Measurements from ENCODE around the gene PRKAR1A.

PRKAR1A gene

DNA sequence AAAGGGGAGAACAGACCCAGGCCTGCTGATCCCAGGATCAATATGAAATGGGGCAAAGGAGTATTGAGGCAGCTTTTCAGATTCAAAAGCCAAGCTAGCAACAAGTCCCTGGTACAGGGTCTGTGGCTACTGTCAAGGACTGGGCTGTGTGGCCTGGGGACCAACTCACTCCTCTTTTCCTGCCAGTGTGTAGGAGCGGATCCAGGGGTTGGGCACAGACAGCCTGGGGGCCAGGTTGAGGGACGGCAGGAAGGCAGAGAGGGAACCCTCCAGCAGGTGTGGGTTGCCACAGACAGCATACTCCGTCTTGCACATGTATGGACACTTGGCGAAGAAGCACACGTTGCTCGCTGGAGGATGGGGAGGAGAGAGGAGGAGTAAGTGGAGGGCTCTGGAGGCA, 29.6 kb downstream of the PRKAR1A start:
- in situ Hi-C loops (cut with MboI; ENCODE audit: low sequenced_read_pairs) = no loop called here

DNA sequence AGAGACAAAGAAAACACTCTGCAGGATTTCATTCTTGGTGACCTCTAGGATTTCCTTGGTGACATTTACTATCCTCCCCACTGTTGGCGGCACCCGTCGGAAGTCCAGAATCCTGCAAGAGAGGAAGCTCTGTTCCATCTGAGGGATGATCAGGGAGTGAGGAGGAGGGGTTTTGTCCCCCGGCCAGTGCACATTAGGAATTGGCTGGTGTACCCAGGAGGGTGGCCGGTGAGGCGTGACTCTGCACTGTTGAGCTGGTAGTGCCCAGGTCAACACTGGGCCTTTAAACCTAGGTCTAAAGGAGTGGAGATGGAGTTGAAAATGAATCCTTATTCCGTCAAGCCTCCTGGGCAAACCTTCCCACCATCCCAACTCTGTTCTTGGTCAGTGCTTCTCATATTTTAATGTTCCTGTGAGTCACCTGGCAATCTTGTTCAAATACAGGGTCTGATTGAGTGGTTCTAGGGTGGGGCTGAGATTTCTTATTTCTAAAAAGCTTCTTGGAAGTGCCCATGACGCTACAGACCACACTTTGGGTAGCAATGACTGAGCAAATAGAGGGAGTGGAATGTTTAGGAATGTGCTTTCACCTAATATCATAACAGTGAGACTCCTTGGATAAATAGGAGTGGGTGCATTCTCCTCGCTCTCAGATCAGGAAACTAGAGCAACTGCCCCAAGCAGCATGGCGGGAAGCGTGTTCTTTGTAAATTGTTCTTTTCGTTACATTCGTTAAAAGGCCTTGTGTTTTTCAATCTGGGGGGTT, 30.7 kb downstream of the PRKAR1A start:
- in situ Hi-C loops (cut with MboI; ENCODE audit: low sequenced_read_pairs) = no loop called here

DNA sequence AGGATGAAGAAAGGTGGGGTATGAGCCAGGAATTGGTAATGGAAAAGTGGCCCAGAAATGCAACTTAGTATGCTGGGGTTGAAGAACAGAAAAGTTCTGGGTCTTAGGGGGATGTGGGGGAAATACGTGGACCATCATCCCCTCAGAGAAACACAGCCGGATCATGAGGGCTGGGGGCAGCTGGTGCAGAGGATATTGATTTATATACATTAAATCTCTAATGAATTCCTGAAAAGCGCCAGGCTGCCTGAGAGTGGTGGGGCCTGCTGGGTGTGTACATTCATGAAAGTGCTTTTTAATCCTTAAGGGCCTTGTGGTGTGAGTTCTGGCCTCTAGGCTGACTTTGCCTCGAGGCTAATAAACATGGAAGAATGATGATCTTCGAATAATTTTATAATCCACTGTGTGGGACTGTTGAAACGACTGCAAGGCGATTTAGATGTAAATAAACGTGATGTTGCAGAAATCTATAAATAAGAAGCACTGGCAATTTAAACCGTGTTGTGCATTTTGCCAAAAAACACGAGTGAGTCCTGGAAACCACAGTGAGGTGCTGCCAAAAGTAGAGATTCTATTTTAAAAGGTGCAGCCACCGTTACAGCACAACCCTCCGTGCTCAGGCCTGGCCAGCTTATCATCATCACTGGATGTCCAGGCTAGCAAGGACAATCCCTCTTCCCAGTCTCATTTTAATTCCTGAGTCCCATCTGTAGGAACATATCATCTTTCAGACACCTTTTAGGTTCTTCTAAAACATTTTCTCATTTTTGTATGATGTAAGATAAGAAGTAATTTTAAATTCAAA, 32.1 kb downstream of the PRKAR1A start:
- in situ Hi-C loops (cut with MboI; ENCODE audit: low sequenced_read_pairs) = no loop called here

DNA sequence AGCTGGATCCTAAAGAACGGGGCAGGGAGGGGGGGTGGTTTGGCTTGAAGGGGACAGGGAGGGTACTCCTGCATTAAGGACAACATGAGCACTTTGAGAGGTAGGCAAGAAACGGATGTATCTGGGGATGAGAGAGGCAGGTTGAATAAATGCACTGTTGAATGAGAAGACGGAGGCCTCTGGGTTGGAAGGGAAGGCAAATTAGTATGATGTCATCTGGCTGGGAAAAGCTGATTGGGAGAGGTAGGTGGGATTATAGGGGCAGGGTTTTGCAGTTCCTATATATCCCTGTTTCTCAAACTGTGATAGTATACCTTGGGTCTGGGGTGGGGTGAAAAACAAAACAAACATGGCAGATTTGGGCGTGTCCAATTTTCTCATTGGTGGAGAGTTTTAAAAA, 44.3 kb downstream of the PRKAR1A start:
- in situ Hi-C loops (cut with MboI; ENCODE audit: low sequenced_read_pairs) = no loop called here

DNA sequence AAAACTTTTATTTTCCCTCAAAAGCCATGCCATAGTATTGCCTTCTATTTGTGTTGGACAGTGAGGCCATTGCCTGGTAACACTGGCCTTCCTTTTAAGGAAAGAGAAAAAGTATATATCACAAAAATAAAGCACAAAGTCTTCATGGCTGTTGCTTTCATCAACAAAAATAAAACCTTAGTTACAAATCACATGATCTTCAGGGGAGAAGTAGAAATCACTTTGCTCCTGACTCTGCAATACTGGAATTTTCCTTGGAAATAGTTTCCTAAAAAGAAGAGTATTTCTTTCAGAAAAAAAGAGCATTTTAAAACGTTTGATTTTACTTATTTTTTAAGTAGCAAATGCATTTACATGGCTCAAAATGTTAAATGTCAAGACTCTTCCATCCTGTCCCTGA, 47.1 kb downstream of the PRKAR1A start:
- in situ Hi-C loops (cut with MboI; ENCODE audit: low sequenced_read_pairs) = no loop called here

DNA sequence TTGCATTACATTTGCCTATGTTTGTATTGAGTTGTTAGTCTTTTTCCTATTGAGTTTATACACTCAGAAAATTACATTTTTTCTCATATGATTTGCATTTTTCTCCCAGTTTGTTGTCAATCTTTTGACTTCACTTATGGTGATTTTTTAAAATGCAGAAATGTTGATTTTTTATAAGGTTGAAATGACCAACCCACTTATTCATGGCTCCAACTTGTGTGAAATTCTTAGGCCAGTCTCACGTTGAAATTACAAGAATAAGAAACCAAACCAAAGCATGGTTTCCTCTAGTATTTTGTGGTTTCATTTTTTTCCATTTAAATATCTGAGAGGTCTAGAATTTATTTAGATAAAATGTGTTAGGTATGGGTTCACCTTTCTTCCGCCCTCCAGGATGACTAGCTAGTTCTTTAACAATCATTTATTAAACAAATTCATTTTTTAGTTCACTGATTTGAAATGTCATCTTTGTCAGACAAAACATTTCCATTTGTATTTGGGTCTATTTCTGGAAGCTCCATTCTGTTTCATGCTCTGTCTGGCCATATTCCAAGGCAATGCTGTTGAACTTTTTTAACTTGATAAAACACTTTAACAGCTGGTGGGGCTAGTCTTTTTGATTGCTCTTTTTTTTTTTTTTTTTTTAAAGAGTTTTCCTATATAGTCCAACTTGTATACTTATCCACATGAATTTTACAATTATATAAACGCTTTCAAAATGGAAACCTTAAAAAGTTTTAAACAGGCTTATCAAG, 48.9 kb downstream of the PRKAR1A start:
- in situ Hi-C loops (cut with MboI; ENCODE audit: low sequenced_read_pairs) = no loop called here

DNA sequence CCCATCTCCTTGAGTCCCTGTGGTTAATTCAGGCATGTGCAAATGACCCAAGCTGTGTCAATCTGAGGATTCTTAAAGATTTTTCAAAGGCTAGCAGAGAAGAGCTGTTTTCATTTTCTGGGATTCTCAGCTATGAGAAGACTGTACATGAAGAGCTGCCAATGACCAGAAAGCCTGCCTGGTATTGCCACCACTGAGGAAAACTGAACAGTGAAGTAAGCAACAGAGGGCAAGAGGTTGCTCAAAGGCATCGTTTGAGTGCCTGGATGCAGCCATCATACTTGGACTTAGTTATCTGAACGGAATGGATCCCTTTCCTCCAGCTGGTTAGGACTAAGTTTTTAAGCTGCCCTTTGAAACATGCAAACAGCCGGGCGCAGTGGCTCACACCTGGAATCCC, 50.5 kb downstream of the PRKAR1A start:
- in situ Hi-C loops (cut with MboI; ENCODE audit: low sequenced_read_pairs) = no loop called here

DNA sequence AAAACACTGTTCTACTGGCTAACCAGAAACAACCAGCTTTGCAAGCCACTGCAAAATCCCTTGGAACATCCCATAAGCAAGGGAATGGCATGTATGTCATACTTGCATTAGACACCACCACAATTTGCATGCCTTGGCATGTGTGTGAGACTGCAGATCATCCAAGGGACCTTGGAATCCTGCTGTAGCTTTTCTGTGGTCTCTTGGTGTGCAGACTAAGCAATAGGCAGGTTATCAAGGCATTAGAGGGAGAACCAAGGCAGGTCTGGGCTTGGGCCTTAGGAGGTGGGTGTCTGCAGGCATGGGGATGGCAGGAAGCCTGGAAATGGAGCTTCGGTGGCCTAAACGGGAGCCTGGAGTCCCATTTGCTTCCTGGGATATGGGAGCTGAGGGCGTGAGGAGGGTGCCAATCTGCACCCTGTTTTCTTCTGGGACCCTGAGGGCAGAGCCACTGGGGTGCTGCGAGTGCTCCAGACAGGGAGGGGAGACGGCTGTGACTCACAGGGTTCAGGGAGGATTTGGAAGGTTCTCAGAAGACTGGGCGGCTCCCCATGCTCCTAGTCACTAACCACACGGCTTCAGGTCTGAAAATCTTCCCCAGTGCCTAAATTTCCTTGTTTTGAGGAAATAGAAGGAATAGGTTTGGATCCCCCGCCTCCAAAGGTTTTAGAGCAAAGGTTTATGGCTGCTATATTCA, 52.3 kb downstream of the PRKAR1A start:
- in situ Hi-C loops (cut with MboI; ENCODE audit: low sequenced_read_pairs) = no loop called here

DNA sequence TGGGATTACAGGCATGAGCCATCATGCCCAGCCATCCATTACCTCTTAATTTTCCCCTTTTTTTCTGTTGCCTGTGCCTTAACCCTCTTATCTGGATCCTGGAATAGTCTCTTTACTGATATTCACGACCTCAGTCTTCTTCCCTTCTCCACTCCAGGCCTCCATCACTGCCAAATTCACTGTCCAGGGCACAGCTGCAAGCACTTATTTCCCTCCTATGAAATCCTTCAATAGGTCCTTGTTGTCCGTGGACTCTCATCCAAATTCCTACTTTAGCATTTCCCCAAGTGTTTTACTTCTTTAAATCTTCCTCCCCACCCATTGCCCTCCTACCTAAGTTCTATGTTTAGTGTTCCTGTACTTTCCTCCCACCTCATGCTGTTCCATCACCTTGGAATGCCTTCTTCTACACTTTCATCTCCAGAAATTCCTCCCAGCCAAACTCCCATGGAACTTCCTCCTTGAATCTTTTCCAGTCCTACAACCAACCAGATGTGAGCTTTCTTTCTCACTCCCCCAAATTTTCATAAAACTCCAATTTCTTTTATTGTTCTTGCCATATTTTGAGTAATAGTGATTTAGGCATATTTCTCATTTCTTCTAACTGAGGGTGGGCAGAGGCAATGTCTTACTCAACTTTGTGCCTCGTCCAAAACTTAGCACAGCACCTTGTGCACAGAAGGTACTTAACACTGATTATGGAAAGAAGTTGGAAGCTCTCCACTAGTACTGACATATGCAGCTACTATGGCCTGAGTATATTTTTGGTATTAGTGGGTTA, 53.6 kb downstream of the PRKAR1A start:
- in situ Hi-C loops (cut with MboI; ENCODE audit: low sequenced_read_pairs) = no loop called here

DNA sequence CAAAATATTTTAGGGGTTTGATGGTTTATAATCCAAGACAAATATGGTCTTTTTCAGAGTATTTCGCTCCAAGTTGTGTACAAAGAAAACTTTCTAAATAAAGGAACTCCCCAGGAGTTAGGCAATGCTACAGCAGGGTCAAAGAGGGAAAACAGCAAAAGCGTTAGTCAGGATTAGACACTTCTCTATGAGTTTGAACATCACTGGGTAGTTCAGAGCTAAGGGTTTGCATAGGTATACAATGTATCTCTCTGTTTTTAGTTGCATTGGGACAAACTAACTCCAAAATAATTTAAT, 54.2 kb downstream of the PRKAR1A start:
- in situ Hi-C loops (cut with MboI; ENCODE audit: low sequenced_read_pairs) = no loop called here

DNA sequence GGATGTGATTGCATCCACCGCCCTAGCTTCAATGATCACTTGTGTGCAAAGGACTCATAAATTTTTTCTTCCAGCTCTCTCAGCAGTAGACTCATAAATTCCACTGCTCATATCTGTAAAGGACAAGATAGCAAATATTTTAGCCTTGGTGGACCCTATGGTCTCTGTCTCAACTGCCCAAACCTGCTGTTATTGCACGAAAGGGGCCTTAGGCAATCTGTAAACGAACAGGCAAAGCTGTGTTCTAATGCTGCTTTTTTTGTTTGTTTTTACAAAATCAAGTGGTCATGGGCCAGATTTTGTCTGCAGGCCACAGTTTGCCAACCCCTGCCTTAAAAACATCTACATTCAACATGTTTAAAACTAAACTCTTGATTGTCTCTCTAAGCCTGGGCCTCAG, 54.8 kb downstream of the PRKAR1A start:
- in situ Hi-C loops (cut with MboI; ENCODE audit: low sequenced_read_pairs) = no loop called here

DNA sequence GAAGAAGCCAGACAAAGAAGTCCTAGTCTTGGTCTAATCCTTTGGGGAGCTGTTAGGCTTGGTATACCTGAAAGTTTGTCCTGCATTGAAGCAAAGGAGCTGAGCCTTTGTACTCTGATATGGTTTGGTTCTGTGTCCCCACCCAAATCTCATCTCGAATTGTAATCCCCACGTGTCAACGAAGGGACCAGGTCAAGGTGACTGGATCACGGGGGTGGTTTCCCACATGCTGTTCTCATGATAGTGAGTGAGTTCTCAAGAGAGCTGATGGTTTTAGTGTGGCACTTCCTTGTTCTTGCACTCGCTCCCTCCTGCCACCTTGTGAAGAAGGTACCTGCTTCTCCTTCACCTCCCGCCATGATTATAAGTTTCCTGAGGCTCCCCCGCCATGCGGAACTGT, 55.4 kb downstream of the PRKAR1A start:
- in situ Hi-C loops (cut with MboI; ENCODE audit: low sequenced_read_pairs) = no loop called here

DNA sequence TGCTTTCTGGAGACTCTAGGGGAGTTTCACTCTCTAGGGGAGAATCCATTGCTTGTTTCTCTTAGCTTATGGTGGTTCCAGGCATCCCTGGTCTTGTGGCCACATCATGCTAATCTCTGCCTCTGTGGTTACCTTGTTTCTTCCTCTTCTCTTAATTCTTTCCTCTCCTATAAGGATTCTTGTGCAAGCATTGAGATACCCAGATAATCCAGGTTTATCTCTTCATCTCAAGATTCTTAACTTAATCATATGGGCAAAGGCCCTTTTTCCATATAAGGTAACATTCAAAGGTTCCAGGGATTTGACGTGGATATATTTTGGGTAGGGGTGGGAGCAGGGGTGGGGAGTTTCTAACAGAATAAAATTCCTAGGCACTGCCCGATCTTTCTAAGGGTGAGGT, 56.4 kb downstream of the PRKAR1A start:
- in situ Hi-C loops (cut with MboI; ENCODE audit: low sequenced_read_pairs) = no loop called here

DNA sequence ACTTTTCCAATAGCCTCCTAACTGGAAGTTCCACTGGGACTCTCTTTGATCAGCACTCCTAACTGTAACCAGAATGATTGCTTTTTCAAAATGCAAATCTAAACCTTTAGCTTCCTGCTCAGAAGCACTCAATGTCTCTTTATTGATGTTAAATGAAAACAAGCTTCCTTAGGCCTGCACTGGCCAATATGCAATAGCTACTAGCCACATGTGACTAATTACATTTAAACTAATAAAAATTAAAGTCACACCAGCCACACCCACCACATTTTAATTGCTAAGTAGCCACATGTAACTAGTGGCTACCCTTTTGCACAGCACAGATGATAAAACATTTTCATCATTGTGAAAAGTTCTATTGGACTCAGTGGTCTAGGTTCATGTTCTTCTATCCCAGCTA, 57.1 kb downstream of the PRKAR1A start:
- in situ Hi-C loops (cut with MboI; ENCODE audit: low sequenced_read_pairs) = no loop called here

DNA sequence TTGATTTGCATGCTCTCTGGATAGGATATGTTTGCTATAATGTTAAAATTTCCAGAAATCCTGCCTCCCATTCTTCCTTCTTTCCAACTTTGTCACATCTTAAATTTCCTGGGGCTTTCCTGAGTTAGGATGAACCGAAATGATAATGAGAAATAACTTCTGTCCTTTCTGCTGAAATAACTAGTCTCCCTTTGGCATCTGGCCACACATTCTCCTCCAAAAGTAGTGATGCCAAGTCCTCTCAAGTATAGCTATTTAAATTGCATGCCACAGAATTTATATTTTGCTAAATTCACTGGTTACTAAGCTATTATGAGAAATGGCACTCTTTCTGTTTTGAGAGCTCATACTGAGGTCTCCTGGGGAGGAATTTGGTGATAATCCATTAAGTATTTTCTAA, 58.3 kb downstream of the PRKAR1A start:
- in situ Hi-C loops (cut with MboI; ENCODE audit: low sequenced_read_pairs) = no loop called here

DNA sequence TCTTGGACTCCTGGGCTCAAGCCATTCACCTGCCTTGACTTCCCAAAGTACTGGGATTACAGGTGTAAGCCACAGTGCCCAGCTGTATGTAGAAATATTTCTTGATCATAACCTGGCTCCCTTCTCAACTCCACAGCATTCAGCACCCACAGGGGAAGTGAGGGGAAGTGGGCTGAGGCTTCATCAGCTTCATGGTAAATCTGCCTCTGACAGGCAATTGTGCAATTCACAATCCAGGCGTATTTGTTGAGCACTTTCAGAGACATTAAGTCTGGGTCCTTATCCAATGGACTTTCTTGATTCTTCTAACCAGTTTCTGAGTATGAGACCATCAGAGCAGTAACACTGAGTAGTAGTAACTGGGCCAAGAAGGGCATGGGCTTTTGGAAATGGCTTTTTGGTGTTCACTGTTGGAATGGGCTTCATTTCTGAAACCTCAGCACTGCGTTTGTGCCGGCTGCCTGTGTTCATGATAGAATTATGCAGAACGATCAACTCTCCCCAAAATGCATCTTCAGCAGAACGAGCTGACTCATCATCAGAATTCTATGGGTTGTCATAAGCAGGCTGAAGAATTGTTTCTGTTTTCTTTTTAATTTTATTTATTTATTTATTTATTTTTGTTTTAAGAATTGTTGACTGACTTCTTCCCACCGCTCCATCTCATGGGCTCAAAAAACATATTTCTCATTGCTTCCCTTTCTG, 60.1 kb downstream of the PRKAR1A start:
- in situ Hi-C loops (cut with MboI; ENCODE audit: low sequenced_read_pairs) = no loop called here

DNA sequence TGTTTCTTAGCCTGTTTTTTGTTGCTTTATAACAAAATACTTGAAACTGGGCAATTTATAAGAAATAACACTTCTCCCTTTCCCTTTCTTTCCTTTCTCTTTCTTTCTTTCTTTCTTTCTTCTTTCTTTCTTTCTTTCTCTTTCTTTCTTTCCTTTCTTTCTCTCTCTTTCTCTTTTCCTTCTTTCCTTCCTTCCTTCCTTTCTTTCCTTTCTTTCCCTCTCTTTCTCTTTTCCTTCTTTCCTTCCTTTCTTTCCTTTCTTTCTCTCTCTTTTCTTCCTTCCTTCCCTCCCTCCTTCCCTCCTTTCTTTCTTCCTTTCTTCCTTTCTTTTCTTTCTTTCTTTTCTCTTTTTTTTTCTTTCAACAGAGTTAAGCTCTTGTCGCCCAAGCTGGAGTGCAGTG, 61.1 kb downstream of the PRKAR1A start:
- in situ Hi-C loops (cut with MboI; ENCODE audit: low sequenced_read_pairs) = no loop called here

DNA sequence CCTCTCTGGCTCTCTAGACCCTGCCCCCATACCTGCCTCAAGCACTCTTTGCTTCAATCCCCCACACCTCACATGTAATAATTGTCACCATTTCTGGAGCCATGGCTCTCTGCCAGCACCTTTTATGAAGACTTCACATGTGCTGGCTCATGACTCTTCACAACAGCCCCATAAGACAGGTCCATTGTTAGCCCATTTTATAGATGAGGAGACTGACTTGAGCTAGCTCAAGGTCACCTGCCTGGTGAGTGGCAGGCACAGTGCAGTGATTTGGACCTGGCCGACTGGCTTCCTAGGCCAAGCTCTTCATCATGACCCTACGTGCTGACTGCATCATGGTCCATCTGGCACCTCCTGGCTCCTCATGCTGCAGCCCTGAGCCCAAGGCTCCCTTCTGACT, 63.9 kb downstream of the PRKAR1A start:
- in situ Hi-C loops (cut with MboI; ENCODE audit: low sequenced_read_pairs) = no loop called here

DNA sequence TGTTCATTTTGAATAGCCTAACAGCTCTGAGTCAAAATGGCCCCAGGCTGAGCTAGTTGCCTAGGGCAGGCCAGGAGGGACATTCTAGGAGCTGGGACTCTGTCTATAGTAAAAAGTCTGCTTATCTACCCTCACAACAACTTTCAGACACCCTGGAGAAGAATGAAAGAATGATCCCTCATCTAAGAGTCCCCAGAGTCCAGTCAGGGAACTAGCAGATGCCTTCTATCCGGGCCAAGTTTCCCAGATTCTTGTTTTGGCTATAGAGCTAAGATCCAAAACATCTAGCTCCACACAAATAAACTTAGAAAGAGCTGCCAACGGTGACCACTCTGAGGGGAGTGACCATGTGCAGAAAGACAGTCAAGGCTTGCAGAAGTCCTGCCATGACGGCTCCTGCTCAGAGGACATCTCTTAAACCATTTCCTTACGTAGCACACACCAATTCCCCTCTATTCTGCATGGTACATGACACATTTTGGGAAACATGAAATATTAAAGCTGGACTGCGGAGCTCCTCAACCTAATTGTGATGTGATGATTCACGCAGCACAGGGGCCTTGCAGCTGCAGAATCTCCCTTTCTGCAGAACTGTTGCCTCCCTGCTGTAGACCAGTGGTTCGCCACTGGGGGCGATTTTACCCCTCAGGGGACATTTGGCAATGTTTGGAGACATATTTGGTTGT, 64.7 kb downstream of the PRKAR1A start:
- in situ Hi-C loops (cut with MboI; ENCODE audit: low sequenced_read_pairs) = no loop called here

DNA sequence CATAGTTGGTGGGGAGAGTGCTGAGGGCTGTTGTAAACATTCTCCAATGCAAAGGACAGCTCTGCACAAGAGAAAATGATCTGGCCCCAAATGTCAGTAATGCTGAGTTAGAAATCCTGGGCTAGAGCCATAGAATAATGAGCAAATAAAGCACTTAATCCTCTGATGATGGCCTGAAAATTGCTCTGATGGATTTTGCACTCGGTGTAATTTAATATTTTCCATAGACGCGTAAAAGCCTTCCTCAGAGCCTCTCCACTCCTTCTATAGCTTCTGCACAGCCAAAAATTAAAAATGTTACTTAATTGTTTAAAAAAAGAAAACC, 65.2 kb downstream of the PRKAR1A start:
- in situ Hi-C loops (cut with MboI; ENCODE audit: low sequenced_read_pairs) = no loop called here
